HG03025 (cell line): Measurements from ENCODE around the gene GABRB2.
"Not testable (repeated sequence)": the region's sequence is repeated elsewhere in the genome, so short reads cannot be mapped to it uniquely, and the experiment has no call there.

ENCODE experiments used
- ATAC-seq: cut with Tn5 transposase; IDR thresholded peaks from one replicate; pipeline ENCODE4 v1.9.1; 2021; ENCODE audit warnings: mild to moderate bottlenecking, moderate library complexity; ENCODE audit not compliant: unreplicated experiment, low FRiP score

GABRB2 gene

DNA sequence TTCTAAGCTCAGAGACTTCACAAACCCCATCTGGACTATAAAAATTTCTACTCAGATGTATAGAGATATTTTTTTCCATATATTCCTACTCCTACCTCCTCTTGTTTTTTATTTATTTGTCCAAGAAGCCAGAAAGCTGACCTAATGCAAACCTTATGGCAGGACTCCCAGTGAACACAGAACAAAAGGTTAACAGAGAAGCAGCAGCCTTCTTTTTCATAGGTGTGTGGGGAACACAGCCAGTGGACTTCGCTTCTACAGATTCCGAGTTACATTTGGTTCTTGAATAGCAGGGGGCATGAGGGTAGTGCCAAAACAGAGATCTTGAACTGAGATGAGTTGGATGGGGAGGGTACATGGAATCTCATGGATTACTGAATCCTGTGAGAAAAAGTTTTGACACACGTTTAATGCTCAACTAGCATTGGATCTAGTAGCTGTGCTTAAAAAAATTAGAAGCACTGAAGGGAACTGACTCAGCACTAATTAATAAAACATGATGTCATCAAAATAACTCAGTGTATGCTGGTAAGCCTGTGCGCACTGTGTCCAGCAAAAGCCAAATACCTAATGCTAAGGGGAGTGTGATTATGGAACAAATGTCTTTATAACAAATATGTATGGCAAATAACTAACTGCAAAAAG is 240.1 kb downstream of the GABRB2 start:
- ATAC-seq, result no peak

DNA sequence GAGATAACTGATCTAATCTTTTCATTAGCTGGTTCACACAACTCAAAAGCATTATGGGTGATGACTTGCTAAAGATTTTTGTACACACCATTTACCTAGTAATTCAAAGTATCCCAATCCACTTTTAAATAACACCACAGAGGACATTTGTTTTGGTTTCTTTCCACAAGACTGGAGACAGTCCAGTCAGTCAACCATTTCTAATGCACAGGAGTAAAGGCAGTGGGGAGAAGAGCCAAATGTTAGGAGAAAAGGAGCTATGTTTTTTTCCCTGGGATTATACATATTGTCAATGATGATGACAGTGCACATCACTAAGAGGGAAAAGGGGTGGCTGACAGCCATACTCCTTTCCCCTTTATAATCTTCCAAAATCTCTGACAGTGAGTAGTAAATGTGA is 240.9 kb downstream of the GABRB2 start:
- no peak for ATAC-seq

DNA sequence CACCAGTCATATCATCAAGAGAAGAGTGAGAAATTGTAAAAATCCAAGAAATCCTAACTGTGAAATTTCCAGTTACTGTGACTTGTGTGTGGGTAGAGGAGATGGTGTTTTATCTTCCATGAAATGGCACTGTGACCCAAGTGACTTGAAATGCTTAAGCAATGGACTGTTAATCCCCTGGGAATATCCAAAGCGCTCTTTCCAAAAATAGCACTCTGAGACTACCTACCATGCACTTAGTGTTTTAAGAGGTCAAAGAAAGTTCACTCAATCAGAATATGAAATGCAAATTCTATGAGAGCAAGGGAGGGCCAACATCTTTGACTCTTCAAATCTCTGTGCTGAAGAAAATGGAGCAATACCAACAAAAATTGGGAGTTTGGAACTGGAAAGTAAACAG is 244.0 kb downstream of the GABRB2 start:
- no peak for ATAC-seq

DNA sequence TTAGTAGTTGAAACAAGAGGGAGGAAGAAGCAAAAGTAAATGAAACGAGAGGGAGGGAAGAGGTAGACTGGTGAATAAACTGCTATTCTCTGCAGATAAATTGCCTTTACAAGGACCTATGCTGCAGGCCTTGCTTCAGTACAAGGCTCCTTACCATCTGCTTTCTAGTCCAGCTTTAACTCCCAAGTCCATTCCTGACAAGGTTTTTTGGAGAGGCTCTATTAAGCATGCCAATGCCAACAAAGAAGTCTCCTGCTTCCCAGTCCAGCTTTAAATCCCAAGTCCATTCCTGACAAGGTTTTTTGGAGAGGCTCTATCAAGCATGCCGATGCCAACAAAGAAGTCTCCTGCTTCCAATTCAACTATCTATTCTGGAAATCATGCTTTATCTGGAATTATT is 244.9 kb downstream of the GABRB2 start:
- ATAC-seq, result no peak

DNA sequence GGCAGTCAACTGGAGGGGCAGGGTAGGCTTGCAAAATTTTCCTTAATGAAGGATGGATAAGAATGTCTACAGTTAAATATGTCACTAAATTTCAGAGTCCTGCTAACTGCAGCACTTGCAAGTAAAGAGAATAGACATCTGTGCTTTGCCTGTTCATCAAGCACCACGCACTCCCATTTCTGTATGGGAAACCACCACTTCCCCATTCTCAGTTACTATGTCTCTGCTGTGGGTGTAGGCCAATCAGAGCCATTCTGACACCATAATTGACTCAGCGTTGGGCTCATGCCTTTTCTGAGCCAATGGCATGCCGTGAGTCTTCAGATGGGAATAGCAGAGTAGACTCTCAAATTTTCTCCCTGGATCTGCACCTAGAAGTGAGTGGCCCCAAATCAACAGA is 247.5 kb downstream of the GABRB2 start:
- peak; percentile 98 for ATAC-seq

DNA sequence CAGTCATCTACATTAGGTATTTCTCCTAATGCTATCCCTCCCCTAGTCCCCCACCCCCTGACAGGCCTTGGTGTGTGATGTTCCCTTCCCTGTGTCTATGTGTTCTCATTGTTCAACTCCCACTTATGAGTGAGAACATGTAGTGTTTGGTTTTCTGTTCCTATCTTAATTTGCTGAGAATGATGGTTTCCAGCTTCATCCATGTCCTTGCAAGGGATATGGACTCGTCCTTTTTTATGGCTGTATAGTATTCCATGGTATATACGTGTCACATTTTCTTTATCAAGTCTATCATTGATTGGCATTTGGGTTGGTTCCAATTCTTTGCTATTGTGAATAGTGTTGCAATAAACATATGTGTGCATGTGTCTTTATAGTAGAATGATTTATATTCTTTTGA is 249.1 kb downstream of the GABRB2 start:
- ATAC-seq, result not testable (repeated sequence)

DNA sequence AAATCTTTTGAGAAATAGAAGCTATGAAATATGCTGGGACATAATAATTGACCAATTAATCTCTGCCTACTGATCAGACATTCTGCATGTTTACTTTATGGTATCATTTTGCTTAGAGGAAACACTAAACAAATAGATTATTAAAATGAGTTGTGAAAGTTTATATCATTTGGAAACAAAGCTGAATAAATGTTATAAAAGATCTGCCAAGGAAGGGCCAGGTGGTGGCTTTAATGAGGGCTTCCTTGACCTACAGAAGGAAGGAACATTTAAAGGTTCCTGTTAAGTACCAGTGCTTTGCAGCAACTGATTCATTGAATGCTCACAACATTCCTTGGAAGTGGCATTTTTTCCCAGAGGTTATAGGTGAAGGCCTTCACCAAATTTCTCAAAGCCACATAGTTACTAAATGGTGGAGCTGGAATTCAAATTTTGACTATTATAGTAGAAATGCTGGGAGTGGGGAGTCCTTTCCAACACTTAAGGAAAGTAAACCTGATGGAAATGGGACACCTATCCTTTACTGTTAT is 250.7 kb downstream of the GABRB2 start:
- no peak for ATAC-seq

DNA sequence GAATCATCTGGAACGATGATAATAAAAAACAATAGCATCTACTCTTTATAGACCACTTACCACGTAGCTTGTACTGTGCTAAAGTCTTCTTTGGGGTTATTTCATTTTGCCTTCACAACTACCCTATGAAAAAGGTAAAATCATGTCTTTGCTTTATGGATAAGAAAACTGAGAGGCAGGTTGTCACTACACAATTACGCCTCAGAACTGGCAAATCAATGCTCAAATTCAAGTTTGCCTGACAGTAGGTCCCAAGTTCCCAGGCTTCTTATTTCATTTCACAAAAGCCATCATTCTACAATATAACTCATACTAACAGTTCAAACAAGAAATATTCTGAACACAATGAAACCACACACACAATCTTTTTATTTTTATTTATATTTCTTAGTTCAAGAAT is 258.5 kb downstream of the GABRB2 start:
- ATAC-seq, result no peak

DNA sequence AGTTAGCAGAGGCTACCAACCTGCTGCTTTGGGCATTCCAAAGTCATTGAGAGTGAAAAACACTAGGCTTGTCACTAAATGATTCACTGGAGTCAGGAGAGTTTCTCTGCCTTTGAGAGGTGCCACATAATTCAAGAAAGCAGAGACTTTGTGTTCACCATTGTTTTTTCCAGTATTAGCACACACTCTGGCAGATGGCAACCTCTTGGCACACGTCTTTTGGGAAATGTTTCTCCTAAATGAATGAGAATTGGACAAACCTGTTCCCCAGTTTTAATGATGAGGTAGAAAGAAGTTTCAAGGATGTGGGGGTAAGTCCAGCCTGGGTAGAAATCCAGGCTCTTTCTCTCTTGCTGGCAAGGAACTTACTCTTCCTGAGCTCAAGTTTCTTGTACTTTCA is 259.1 kb downstream of the GABRB2 start:
- no peak for ATAC-seq

DNA sequence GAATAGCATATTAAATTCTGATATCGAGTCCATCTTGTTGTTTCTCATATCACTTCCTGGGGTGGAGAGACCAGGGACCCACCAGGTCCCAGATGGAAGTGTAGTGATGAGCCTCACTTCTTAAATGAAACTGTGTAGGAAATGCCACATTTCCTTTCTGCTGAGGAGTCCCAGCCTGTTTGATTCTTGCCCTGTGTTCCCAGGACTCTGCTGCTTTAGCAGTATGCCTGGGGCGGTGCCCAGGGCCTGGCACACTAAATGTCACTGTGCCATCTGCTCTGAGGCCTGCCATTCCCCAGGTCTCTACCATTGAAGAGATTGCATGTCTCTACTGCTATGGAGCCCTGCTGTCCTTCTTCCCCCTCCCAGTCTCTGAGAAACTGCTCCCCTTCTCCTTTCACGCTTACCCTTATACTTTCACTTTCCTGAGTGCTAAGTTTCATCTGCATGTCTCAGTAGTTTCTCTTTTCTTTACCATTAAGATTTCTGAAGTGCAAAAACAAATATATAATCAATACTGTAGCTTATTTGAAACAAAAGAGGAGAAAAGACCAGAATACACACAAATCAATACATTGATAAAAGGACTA is 260.4 kb downstream of the GABRB2 start:
- peak; percentile 96 for ATAC-seq

DNA sequence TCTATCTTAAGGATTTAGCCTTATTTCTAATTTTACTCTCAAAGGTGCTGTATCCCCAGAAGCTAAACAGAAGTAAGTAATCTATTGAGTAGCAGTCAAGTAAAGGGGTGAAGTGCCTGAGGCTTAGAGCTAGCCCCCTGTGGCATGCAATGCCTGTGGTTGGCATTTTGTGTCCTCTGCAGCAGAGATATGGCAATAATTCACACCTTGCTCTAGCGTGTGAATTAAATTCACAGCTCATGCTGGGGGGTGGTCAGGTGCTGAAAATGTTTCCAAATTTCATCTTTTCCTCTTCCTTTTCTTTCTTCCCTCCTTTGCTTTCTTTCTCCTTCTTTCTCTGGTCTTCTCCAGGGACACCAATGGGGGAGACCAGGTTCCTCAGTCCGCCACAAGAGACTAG is 262.1 kb downstream of the GABRB2 start:
- ATAC-seq, result no peak

DNA sequence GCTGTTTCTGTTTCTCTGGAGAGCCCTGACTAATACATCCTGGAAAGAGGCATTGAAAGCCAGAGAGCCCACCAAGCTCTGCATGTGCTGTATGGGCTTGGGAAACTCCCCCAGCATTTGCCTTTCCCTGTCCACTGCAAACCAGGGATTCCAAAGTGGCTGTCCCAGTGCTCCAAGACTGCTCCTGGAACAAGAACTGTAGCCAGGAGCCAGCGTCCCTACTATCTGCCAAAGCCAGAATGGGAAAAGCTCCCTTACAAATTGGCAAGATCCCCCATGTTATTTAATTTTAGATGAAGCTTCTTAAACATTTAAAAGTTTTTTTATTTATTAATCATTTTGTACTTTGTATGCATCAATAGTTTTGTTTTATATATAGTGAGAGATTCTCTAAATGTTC is 263.2 kb downstream of the GABRB2 start:
- ATAC-seq, result no peak

DNA sequence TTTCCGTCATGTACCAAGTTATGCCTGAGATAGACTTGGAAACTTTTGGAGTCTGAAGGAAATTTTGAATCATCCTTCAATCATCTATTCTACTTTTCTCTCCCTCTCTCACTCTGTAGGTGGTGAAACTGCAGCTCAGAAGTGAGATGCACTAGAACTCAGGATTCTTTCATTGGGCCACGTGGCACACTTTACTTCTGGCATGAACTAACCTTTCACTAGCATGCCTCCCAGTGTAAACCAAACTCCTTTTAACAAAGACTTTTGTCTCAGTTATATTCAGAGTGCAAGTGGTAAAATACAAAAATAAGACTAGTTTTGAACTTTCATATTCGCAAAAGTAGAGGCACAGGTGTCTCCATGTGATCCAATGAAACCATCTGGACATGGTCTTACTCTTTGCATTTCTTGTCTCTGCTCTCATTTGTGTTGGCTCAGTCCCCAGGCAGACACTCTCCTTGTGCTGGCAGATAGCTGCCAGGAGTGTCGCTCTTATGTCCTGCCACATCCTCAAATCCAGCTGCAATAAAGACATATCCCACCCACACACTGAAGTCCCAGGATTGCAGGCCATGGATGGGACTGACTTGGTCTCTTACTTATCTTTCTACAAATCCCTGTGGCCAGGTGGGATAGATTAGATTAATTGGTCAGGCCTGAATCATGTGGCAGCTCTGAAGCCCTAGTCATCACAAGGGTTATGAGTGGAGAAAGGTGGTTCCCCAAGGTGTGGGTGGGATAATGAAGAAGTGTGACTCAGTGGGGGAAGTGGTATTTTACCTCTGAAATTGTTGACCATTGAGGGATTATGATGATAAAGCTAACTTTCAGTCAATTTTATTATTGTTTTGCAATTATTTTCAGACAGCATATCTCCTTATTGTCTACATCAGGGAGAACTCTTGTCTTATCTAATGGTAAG is 267.5 kb downstream of the GABRB2 start:
- peak; percentile 80 for ATAC-seq

DNA sequence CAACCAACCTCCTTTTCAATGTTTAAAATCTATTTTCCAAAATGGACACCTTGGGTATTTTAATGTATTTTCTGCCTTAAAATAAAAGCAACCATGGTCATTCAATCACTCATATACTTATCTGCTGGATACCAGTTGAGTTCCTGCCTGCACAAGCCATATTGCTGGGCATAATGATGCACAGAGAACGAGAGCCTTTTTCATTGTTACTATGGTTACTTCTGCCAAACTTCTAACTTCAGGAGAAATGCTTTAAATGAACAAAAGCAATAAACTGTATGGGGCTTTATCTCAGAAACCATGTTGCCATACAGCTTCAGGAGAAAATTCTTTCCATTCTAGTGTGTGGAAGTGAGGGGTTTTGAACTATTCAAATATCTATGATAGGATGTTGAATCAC is 269.5 kb downstream of the GABRB2 start:
- no peak for ATAC-seq

DNA sequence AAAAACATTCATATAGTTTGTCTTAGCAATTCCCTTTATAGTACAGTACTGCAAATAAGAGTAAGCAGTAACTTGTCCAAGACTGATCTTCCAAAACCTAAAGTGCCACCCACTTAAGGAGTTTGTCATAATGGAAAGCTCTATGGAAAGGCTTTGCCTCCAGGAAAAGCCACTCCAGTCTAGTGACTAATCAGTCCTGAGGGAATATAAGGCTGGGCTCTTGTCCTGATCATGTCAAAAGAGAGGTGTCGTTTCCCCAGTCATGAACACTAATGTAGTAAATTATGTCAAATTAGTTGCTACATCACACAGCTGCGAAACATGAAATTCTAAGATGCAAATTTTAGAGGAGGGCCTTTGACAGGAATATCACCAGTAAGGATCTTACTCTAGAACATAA is 271.6 kb downstream of the GABRB2 start:
- ATAC-seq, result no peak

DNA sequence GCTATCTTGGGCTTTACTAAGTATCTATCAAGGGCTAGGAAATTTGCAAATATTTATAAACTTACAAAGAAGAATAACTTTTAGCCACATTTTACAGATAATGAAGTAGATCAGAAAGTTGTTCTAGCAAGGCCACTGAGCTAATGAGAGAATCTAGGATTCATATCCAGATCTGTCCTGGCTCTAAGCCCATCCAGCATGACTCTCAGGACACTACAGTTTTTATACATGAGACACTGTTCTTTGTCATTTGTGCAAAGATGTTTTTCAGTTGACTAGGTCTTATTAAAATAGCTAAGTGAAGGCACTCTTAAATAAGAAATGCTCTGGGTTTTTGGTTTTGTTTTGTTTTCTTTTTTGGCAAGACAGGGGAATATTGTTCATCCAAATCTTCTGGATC is 273.1 kb downstream of the GABRB2 start:
- ATAC-seq, result no peak

DNA sequence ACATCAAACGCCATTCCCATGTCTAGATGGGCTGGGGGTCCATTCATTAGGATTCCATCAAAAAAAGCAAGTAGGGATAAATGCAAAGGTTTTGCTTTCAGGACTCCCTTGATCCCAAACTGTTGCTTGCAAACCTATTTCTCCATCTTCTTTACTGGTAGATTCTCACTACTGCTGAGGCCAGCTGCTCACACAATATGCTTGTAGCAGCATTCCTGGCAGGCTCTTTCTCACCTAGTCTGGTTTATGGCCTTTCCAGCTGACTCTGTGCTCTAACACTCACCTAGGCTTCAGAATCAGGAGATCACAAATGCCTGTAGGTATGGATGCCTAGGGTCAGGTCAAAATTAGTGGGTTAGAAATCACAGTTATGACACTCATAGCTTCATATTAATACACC is 274.7 kb downstream of the GABRB2 start:
- no peak for ATAC-seq

DNA sequence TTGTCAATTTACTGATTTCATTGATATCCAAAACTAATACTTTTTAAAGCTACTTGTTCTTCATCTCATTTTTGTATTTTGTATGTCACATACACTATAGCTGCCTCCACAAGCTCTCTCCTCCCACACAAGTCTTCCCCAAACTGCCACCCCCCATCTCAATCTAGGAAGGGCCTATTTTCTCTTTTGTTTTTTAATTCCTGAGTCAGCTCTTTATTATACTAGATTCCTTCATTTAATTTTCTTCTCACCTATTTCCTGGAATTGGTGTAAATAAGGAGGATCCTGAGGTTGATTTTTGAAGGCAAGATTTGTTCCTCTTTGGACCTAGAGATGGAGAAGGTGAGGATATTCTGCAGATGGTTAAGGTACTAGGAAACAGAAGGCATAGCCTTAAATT is 277.4 kb downstream of the GABRB2 start:
- no peak for ATAC-seq

DNA sequence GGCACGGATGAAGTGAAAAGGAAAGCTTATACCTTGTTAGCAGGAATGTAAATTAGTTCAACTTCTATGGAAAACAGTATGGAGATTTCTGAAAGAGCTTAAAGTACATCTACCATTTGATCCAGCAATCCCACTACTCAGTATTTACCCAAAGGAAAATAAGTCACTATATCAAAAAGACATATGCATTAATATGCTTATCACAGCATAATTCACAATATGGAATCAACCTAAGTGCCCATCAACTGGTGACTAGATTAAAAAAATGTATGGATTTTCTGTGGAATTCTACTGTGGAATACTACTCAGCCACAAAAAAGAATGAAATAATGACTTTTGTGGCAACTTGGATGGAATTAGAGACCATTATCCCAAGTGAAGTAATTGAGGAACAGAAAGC is 279.6 kb downstream of the GABRB2 start:
- ATAC-seq, result no peak

DNA sequence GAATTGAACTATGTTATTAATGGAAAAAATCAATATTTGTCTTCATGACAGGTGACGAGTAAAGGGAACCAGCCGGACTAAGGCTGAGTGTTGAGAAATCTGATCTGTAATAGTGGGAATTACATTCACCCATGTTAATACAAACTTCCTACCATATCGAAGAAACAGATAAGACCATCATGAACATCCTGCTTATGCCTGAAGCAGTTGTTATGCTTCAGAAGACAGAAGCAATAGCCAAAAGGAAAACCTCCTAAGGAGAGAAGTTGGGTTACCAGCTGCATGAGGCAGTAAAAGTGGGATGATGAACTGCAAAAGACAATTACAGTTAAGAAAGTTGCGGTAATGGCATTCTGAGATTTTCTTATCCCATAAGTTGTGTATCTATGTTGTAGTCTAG is 281.5 kb downstream of the GABRB2 start:
- no peak for ATAC-seq

DNA sequence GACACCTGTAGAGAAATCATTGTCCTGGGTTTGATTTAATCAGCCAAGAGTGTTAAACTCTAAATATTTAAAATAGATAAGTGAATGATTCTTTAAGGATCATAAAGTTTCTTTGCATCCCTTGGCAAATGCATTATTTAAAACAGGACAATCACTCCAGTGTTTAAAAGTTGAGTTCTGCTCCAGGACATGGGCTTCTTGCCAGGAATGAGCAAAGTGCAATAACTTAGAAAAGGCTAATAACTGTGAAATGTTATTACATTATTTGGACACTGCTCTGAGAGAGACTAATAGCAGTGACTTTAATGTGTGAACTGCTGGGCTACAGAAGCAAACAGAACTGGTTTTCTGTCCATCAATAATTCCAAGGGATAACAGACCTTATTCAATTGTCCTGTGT is 283.3 kb downstream of the GABRB2 start:
- no peak for ATAC-seq
